GM06990 (cell line): ENCODE results near the gene AGTR2.
"Not testable (repeated sequence)": the region's sequence is repeated elsewhere in the genome, so short reads cannot be mapped to it uniquely, and the experiment has no call there.

ENCODE experiments used
- DNase-seq: peaks from one replicate; pipeline ENCODE4 v3.0.0-alpha.2; 2011; ENCODE audit not compliant: insufficient read length; ENCODE audit errors: extremely low read depth
- H3K27me3 ChIP-seq: replicated peaks from 2 replicates; pipeline ENCODE4 v1.6.0; 2011; ENCODE audit warnings: low read length; ENCODE audit not compliant: control insufficient read depth, insufficient read depth
- H3K36me3 ChIP-seq: 2 replicates; pipeline ENCODE4 v1.5.1; 2011; ENCODE audit warnings: low read length; ENCODE audit not compliant: control insufficient read depth, insufficient read depth
- H3K4me3 ChIP-seq: replicated peaks from 2 replicates; pipeline ENCODE4 v1.5.1; 2011; ENCODE audit warnings: low read depth, mild to moderate bottlenecking, control low read depth, low read length
- TF ChIP-seq, protein P1 (sequence below): IDR thresholded peaks from 2 replicates; pipeline ENCODE4 v1.5.1; 2011; ENCODE audit warnings: low read length, control low read depth, mild to moderate bottlenecking, inconsistent platforms; ENCODE audit not compliant: insufficient read depth, poor library complexity, severe bottlenecking

The AGTR2 gene

GRCh38 chrX:116185163-116185562, 14.6 kb downstream of the AGTR2 start:
- no peaks in the 10 kb centered on the region for H3K27me3 ChIP-seq
- TF ChIP-seq, protein P1, sequence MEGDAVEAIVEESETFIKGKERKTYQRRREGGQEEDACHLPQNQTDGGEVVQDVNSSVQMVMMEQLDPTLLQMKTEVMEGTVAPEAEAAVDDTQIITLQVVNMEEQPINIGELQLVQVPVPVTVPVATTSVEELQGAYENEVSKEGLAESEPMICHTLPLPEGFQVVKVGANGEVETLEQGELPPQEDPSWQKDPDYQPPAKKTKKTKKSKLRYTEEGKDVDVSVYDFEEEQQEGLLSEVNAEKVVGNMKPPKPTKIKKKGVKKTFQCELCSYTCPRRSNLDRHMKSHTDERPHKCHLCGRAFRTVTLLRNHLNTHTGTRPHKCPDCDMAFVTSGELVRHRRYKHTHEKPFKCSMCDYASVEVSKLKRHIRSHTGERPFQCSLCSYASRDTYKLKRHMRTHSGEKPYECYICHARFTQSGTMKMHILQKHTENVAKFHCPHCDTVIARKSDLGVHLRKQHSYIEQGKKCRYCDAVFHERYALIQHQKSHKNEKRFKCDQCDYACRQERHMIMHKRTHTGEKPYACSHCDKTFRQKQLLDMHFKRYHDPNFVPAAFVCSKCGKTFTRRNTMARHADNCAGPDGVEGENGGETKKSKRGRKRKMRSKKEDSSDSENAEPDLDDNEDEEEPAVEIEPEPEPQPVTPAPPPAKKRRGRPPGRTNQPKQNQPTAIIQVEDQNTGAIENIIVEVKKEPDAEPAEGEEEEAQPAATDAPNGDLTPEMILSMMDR = no peak
- no peak for DNase-seq

GRCh38 chrX:116194649-116195048, 24.1 kb downstream of the AGTR2 start:
- Histone ChIP-seq H3K27me3 (no peaks in the 10 kb centered on the region), H3K4me3 (no peak overlapping the region), H3K36me3 (no peaks in the 10 kb centered on the region)
- DNase-seq = no peak
- TF ChIP-seq, protein P1 = no peak

More at GRCh38 chrX:116185163-116185562, 14.6 kb downstream of the AGTR2 start:
- no peak overlapping the region for H3K4me3 ChIP-seq
- H3K36me3 ChIP-seq = no peaks in the 10 kb centered on the region

DNA sequence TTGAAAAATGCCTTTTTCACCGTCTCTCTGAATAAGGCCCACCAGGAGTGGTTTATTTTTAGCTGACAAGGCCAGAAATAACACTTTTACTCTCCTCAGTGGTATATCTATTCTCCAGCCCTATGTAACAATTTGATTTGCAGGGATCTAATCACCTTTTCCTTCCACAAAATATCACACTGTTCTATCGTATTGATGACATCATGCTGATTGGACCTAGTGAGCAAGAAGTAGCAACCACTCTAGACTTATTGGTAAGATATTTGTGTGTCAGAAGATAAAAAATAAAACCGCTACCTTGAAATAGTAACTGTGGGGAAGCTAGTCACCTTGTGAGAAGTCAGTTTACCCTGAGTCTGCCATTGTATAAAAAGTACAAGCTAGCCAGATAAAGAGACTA, 27.7 kb downstream of the AGTR2 start:
- H3K27me3 ChIP-seq = no peaks in the 10 kb centered on the region
- DNase-seq = no peak
- H3K36me3 ChIP-seq = no peaks in the 10 kb centered on the region
- TF ChIP-seq, protein P1 = no peak
- no peak overlapping the region for H3K4me3 ChIP-seq

DNA sequence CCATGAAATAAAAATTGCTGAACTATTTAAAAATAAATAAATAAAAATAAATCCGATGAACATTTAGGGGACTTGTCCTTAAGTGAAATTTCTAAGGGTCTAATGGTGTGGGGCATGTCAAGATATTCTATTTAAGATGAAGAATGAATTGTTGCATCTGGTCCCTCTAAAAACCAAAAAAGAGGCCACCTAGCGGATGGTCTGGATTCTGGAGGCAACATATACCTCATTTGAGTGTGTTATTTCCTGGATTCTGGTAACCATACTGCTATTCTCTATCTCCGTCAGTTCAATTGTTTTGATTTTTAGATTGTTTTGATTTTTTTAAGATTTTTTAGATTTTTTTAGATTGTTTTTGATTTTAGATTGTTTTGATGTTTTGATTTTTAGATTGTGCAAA, 28.3 kb downstream of the AGTR2 start:
- H3K27me3 ChIP-seq = no peaks in the 10 kb centered on the region
- TF ChIP-seq, protein P1 = peak; percentile 54
- H3K4me3 ChIP-seq = no peak overlapping the region
- H3K36me3 ChIP-seq = no peaks in the 10 kb centered on the region
- DNase-seq = no peak

DNA sequence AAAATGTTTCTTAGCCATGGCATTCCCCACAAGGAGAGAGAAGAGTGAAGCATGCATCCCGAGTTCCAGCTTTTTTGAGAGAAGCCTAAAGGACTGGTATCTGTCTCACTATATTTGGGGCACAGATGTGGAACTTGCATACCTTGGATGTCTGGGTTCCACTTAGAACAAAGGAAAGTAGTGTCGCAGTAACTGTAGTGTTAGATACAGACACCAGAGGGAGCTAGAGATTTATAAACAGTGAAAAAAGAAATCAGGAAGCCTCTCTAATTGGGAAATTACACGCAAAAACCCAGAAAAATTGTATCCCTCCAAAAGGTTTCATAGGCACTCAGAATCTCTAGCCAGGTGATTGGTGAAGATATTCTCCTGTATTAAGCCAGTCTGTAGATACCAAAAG, 34.4 kb downstream of the AGTR2 start:
- TF ChIP-seq, protein P1 = peak; percentile 68
- DNase-seq = no peak
- Histone ChIP-seq H3K27me3 (no peaks in the 10 kb centered on the region), H3K4me3 (no peak overlapping the region), H3K36me3 (no peaks in the 10 kb centered on the region)

- DNase-seq = no peak
- no peaks in the 10 kb centered on the region for H3K36me3 ChIP-seq
- H3K4me3 ChIP-seq = no peak overlapping the region
- no peaks in the 10 kb centered on the region for H3K27me3 ChIP-seq
- TF ChIP-seq, protein P1 = no peak
Observed at GRCh38 chrX:116213262-116213661, 42.7 kb downstream of the AGTR2 start.

DNA sequence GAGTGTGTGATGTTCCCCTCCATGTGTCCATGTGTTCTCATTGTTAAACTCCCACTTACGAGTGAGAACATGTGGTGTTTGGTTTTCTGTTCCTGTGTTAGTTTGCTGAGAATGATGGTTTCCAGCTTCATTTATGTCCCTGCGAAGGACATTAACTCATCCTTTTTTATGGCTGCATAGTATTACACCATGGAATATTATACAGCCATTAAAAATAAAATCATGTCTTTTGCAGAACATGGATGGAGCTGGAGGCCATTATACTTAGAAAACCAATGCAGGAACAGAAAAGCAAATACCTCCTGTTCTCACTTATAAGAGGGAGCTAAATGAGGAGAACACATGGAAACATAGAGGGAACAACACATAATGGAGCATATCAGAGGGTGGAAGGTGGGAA, 46.5 kb downstream of the AGTR2 start:
- H3K27me3 ChIP-seq, H3K36me3 ChIP-seq, H3K4me3 ChIP-seq, DNase-seq: not testable (repeated sequence)
